ENCODE data around the gene GP1BA.

DNA sequence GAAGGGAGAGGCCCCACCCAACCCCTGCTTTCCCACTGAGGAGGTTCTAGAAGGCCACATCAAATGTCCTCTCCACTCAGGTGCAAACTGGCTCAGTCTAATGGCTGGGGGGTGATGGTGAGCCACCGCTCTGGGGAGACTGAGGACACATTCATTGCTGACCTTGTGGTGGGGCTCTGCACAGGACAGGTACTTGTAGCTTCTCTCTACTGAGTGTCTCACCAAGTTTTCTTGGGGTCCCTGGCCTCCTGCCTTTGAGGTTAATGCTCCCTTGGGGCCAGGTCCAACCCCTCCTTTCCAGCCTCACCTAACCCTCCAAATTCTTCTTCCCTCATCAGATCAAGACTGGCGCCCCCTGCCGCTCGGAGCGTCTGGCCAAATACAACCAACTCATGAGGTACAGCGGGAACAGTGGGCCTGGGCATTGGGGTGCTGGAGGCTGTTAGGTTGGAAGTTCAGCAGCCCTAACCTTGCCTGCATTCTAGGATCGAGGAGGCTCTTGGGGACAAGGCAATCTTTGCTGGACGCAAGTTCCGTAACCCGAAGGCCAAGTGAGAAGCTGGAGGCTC is 24.5 kb downstream of the GP1BA start:
- TF ChIP-seq, protein P1, sequence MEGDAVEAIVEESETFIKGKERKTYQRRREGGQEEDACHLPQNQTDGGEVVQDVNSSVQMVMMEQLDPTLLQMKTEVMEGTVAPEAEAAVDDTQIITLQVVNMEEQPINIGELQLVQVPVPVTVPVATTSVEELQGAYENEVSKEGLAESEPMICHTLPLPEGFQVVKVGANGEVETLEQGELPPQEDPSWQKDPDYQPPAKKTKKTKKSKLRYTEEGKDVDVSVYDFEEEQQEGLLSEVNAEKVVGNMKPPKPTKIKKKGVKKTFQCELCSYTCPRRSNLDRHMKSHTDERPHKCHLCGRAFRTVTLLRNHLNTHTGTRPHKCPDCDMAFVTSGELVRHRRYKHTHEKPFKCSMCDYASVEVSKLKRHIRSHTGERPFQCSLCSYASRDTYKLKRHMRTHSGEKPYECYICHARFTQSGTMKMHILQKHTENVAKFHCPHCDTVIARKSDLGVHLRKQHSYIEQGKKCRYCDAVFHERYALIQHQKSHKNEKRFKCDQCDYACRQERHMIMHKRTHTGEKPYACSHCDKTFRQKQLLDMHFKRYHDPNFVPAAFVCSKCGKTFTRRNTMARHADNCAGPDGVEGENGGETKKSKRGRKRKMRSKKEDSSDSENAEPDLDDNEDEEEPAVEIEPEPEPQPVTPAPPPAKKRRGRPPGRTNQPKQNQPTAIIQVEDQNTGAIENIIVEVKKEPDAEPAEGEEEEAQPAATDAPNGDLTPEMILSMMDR (conservative IDR thresholded peaks at IDR 0.05 in 1 of 2, IDR thresholded peaks at IDR 0.05 in 1 of 2; ENCODE audit: low read depth in 1 of 2, low read length in 2 of 2) = no peak
- no peak for TF ChIP-seq EZH2 (IDR thresholded peaks at IDR 0.05; ENCODE audit: low read length, missing control alignments)
